ENCODE measurements around the gene DAZAP2.
"Not testable (repeated sequence)": the region's sequence is repeated elsewhere in the genome, so short reads cannot be mapped to it uniquely, and the experiment has no call there.

- TF ChIP-seq, protein P1, sequence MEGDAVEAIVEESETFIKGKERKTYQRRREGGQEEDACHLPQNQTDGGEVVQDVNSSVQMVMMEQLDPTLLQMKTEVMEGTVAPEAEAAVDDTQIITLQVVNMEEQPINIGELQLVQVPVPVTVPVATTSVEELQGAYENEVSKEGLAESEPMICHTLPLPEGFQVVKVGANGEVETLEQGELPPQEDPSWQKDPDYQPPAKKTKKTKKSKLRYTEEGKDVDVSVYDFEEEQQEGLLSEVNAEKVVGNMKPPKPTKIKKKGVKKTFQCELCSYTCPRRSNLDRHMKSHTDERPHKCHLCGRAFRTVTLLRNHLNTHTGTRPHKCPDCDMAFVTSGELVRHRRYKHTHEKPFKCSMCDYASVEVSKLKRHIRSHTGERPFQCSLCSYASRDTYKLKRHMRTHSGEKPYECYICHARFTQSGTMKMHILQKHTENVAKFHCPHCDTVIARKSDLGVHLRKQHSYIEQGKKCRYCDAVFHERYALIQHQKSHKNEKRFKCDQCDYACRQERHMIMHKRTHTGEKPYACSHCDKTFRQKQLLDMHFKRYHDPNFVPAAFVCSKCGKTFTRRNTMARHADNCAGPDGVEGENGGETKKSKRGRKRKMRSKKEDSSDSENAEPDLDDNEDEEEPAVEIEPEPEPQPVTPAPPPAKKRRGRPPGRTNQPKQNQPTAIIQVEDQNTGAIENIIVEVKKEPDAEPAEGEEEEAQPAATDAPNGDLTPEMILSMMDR (IDR thresholded peaks at IDR 0.05; ENCODE audit: low read depth, low read length): not testable (repeated sequence)
- TF ChIP-seq POLR2A (IDR thresholded peaks at IDR 0.05; ENCODE audit: extremely low read depth, insufficient read length): not testable (repeated sequence)
- TF ChIP-seq, protein P2, sequence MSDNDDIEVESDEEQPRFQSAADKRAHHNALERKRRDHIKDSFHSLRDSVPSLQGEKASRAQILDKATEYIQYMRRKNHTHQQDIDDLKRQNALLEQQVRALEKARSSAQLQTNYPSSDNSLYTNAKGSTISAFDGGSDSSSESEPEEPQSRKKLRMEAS (IDR thresholded peaks at IDR 0.05; ENCODE audit: low read depth, low read length): not testable (repeated sequence)
These were observed 34.2 kb downstream of the DAZAP2 start for GRCh38 chr12:51272810-51273209.
